Uterus (tissue), 4 donors: Measurements from ENCODE around the gene ADGRG6. TPM values are rescaled to one million over a fixed set of nuclear protein-coding genes. Genes with fewer than 3 reads are reported as not detected.

ENCODE experiments used
- DNase-seq, 2 donors: peaks; one replicate each; pipeline ENCODE4 v3.0.0-alpha.2; 2019 to 2020
- H3K27ac ChIP-seq, 2 donors: fragments of 200-600 bp; sonication (generic); 1 replicate in 1 of 2; 2 replicates in 1 of 2; pipeline ENCODE4 v1.5.1; 2016 to 2018
- H3K27me3 ChIP-seq, 2 donors: fragments of 200-600 bp; sonication (generic); one replicate each; pipeline ENCODE4 v1.5.1; 2018 to 2019; ENCODE audit warnings: control low read depth in 1 of 2
- H3K36me3 ChIP-seq, 2 donors: fragments of 200-600 bp; sonication (generic); one replicate each; pipeline ENCODE4 v1.5.1; 2019; ENCODE audit warnings: control low read depth in 1 of 2
- H3K4me1 ChIP-seq, 2 donors: fragments of 200-600 bp; sonication (generic); one replicate each; pipeline ENCODE4 v1.5.1; 2018 to 2019; ENCODE audit warnings: control low read depth in 1 of 2
- H3K4me3 ChIP-seq, 2 donors: fragments of 200-600 bp; sonication (generic); 1 replicate in 1 of 2; 2 replicates in 1 of 2; pipeline ENCODE4 v1.5.1; 2018 to 2019; ENCODE audit warnings: mild to moderate bottlenecking in 1 of 2
- H3K9me3 ChIP-seq, 2 donors: fragments of 200-600 bp; sonication (generic); one replicate each; pipeline ENCODE4 v1.5.1; 2019; ENCODE audit warnings: control low read depth in 1 of 2
- POLR2A ChIP-seq, 2 donors: fragments of 450-650 bp; IDR thresholded peaks; one replicate each; pipeline ENCODE4 v1.6.1; 2016; ENCODE audit warnings: antibody characterized with exemption in 2 of 2, mild to moderate bottlenecking in 1 of 2, moderate library complexity in 1 of 2
- intact Hi-C: fragments of 100-400 bp; cut with DNase I; formaldehyde crosslinking; loops from one replicate; pipeline ENCODE4 v1.15.1; 2023; ENCODE audit warnings: low total_unique reads
- total RNA-seq, 4 donors: library from RNA; depleted of rRNA in 3 of 4; stranded (reverse); fragments of >200 nt in 3 of 4; gene quantifications; one replicate each; pipeline versions ENCODE4 v1.1.0 to v1.2.4, GENCODE V29; 2014 to 2023
- TF ChIP-seq, protein P1 (sequence below), 4 experiments: fragments of 200-600 bp in 2 of 4; fragments of 450-650 bp in 2 of 4; sonication (generic) in 2 of 4; IDR thresholded peaks; one replicate each; pipeline ENCODE4 v1.5.1; 2016 to 2019; ENCODE audit warnings: antibody characterized with exemption in 4 of 4, mild to moderate bottlenecking in 2 of 4, moderate library complexity in 1 of 4
- donor health status: DM: yes; HTN: yes; CAD: no.

Gene ADGRG6
- total RNA-seq, 4 donors from 2014 or later = 3.6 to 23.8 (median 9.5) TPM

- Histone ChIP-seq H3K9me3 (no peaks in the 10 kb centered on the region), H3K27me3 (no peaks in the 10 kb centered on the region), H3K36me3 (no peaks in the 10 kb centered on the region), H3K4me1 (no peaks in the 10 kb centered on the region), H3K4me3 (no peak overlapping the region), H3K27ac (no peak overlapping the region)
- intact Hi-C loops = no loop called here
- no peak for DNase-seq
- no peak for TF ChIP-seq POLR2A (IDR thresholded peaks at IDR 0.05)
- TF ChIP-seq, protein P1, sequence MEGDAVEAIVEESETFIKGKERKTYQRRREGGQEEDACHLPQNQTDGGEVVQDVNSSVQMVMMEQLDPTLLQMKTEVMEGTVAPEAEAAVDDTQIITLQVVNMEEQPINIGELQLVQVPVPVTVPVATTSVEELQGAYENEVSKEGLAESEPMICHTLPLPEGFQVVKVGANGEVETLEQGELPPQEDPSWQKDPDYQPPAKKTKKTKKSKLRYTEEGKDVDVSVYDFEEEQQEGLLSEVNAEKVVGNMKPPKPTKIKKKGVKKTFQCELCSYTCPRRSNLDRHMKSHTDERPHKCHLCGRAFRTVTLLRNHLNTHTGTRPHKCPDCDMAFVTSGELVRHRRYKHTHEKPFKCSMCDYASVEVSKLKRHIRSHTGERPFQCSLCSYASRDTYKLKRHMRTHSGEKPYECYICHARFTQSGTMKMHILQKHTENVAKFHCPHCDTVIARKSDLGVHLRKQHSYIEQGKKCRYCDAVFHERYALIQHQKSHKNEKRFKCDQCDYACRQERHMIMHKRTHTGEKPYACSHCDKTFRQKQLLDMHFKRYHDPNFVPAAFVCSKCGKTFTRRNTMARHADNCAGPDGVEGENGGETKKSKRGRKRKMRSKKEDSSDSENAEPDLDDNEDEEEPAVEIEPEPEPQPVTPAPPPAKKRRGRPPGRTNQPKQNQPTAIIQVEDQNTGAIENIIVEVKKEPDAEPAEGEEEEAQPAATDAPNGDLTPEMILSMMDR (IDR thresholded peaks at IDR 0.05) = no peak
Measured at GRCh38 chr6:142401838-142402237, 100.0 kb downstream of the ADGRG6 start.

DNA sequence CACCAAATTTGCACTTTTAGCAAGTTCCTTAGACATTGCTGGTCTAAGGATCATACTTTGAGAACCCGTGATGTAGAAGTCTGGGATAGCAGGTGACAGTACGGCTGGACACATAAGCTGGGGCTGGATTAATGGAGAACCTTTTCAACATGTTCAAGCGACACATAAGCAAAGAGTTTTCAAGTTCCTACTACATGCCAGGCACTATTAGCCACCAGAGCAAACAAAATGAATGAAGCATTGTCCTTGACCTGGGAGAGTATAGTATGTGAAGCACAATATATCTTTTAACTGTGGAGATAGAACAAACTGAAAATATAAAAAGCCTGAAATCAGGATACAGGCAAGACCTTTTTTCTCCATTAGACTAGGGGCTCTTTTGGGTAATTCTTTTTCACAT, 102.9 kb downstream of the ADGRG6 start:
- H3K9me3 ChIP-seq = no peaks in the 10 kb centered on the region
- H3K27ac ChIP-seq = no peak overlapping the region
- H3K4me1 ChIP-seq = no peaks in the 10 kb centered on the region
- TF ChIP-seq, protein P1 (IDR thresholded peaks at IDR 0.05) = no peak
- no peak for TF ChIP-seq POLR2A (IDR thresholded peaks at IDR 0.05)
- H3K4me3 ChIP-seq = no peak overlapping the region
- H3K27me3 ChIP-seq = no peaks in the 10 kb centered on the region
- intact Hi-C loops = no loop called here
- DNase-seq = no peak
- H3K36me3 ChIP-seq = no peaks in the 10 kb centered on the region

- TF ChIP-seq, protein P1 (IDR thresholded peaks at IDR 0.05) = no peak
- no peak for TF ChIP-seq POLR2A (IDR thresholded peaks at IDR 0.05)
- no peaks in the 10 kb centered on the region for H3K4me1 ChIP-seq
- intact Hi-C loops = no loop called here
Measured at GRCh38 chr6:142406131-142406530, 104.3 kb downstream of the ADGRG6 start.

GRCh38 chr6:142407685-142408273, 106.0 kb downstream of the ADGRG6 start:
- Histone ChIP-seq H3K4me1 (no peaks in the 10 kb centered on the region), H3K9me3 (no peaks in the 10 kb centered on the region), H3K4me3 (no peak overlapping the region), H3K36me3 (no peaks in the 10 kb centered on the region), H3K27ac (no peak overlapping the region), H3K27me3 (no peaks in the 10 kb centered on the region)
- TF ChIP-seq, protein P1 (IDR thresholded peaks at IDR 0.05) = no peak
- TF ChIP-seq POLR2A (IDR thresholded peaks at IDR 0.05) = no peak
- DNase-seq = no peak
- intact Hi-C loops = no loop called here

More at GRCh38 chr6:142406131-142406530, 104.3 kb downstream of the ADGRG6 start:
- H3K27ac ChIP-seq = no peak overlapping the region
- H3K9me3 ChIP-seq = no peaks in the 10 kb centered on the region
- H3K36me3 ChIP-seq = no peaks in the 10 kb centered on the region
- DNase-seq = no peak
- H3K4me3 ChIP-seq = no peak overlapping the region
- no peaks in the 10 kb centered on the region for H3K27me3 ChIP-seq

GRCh38 chr6:142408409-142408808, 106.6 kb downstream of the ADGRG6 start:
- H3K9me3 ChIP-seq = no peaks in the 10 kb centered on the region
- TF ChIP-seq, protein P1 (IDR thresholded peaks at IDR 0.05) = no peak
- no peak for TF ChIP-seq POLR2A (IDR thresholded peaks at IDR 0.05)
- no peaks in the 10 kb centered on the region for H3K27me3 ChIP-seq
- no peak for DNase-seq
- H3K4me3 ChIP-seq = no peak overlapping the region
- no peaks in the 10 kb centered on the region for H3K4me1 ChIP-seq
- no peak overlapping the region for H3K27ac ChIP-seq
- intact Hi-C loops = no loop called here
- no peaks in the 10 kb centered on the region for H3K36me3 ChIP-seq
